K562 (cell line): ENCODE results near the gene DPP3. TPM values are rescaled to one million over a fixed set of nuclear protein-coding genes. Genes with fewer than 3 reads are reported as not detected.

Experiments used
- ATAC-seq: fragments of 200-7000 bp; cut with Tn5 transposase; 3 replicates; pipeline ENCODE4 v1.9.1; 2020; ENCODE audit warnings: moderate library complexity
- BruUV-seq: library from RNA; stranded (reverse); fragments of 400-500 nt; replicated peaks from 2 replicates; lab custom pipeline; 2021; lab: Mats Ljungman, UMichigan
- CTCF ChIA-PET: fragments of 300-600 bp; formaldehyde crosslinking; extraction: SDS; loops from one replicate; lab custom pipeline; 2021; ENCODE audit warnings: low intra/inter-chr PET ratio; lab: Yijun Ruan, JAX
- POLR2A ChIA-PET: fragments of 300-600, 350-650 bp; sonication (Branson Sonifier 250); formaldehyde crosslinking; extraction: SDS; loops from one replicate; lab custom pipeline; 2021; ENCODE audit warnings: antibody characterized with exemption, inconsistent platforms; lab: Yijun Ruan, JAX
- DNase-seq, 4 experiments: peaks; one replicate each; pipeline versions ENCODE4 v3.0.0 to v3.0.0-alpha.2; 2011 to 2018; ENCODE audit warnings: low spot score in 3 of 4, mixed read lengths in 3 of 4; ENCODE audit errors: extremely low read depth in 1 of 4
- FAIRE-seq: peaks from 2 replicates; lab custom pipeline; 2011; peaks lifted over from hg19 to GRCh38; lab: Jason Lieb, UNC
- H2AFZ ChIP-seq: 2 replicates; pipeline ENCODE4 v1.6.0; 2011; ENCODE audit warnings: low read depth, low read length, control low read depth, inconsistent platforms
- H3K27ac ChIP-seq: fragments of 200-600 bp; 3 replicates; pipeline ENCODE4 v1.8.0; 2011; ENCODE audit warnings: low read depth, mild to moderate bottlenecking, control low read depth, inconsistent platforms, low read length, moderate library complexity, mixed read lengths; ENCODE audit errors: extremely low read depth
- H3K27me3 ChIP-seq, 2 experiments: fragments of 300-600 bp in 1 of 2; 2 replicates in 1 of 2; 3 replicates in 1 of 2; pipeline versions ENCODE4 v1.6.0 to v1.8.0; 2011; ENCODE audit warnings: inconsistent platforms in 2 of 2, low read length in 2 of 2, mild to moderate bottlenecking in 1 of 2, mixed read lengths in 1 of 2, moderate library complexity in 1 of 2; ENCODE audit not compliant: control insufficient read depth in 2 of 2, insufficient read depth in 2 of 2
- H3K36me3 ChIP-seq: fragments of 300-600 bp; 3 replicates; pipeline ENCODE4 v1.8.0; 2011; ENCODE audit warnings: mild to moderate bottlenecking, low read length, inconsistent platforms; ENCODE audit not compliant: control insufficient read depth, insufficient read depth
- H3K4me1 ChIP-seq, 2 experiments: fragments of 200-600 bp in 1 of 2; replicated peaks in 1 of 2; 2 replicates in 1 of 2; 3 replicates in 1 of 2; pipeline versions ENCODE4 v1.5.1 to v1.8.0; 2011; ENCODE audit warnings: inconsistent platforms in 2 of 2, low read length in 2 of 2, mild to moderate bottlenecking in 1 of 2, mixed read lengths in 1 of 2, moderate library complexity in 1 of 2; ENCODE audit not compliant: control insufficient read depth in 2 of 2, insufficient read depth in 2 of 2
- H3K4me2 ChIP-seq: 2 replicates; pipeline ENCODE4 v1.6.1; 2011; ENCODE audit warnings: low read length, control low read depth, inconsistent platforms, mixed read lengths; ENCODE audit not compliant: insufficient read depth
- H3K4me3 ChIP-seq: fragments of 200-600 bp; sonication (generic), shearing (Covaris generic); 2 replicates; pipeline ENCODE4 v1.5.1; 2016; ENCODE audit warnings: control low read depth, inconsistent platforms
- H3K79me2 ChIP-seq: fragments of 200-600 bp; 3 replicates; pipeline ENCODE4 v1.8.0; 2011; ENCODE audit warnings: low read length, inconsistent platforms; ENCODE audit not compliant: control insufficient read depth, insufficient read depth
- H3K9ac ChIP-seq, 2 experiments: 2 replicates each; pipeline versions ENCODE4 v1.6.0 to v1.6.1; 2011; ENCODE audit warnings: low read depth in 2 of 2, low read length in 2 of 2, control low read depth in 1 of 2, inconsistent platforms in 1 of 2, mild to moderate bottlenecking in 1 of 2, mixed read lengths in 1 of 2; ENCODE audit not compliant: insufficient read depth in 1 of 2
- H3K9me1 ChIP-seq: one replicate; pipeline ENCODE4 v1.6.0; 2011; ENCODE audit warnings: inconsistent platforms, mild to moderate bottlenecking, low read length, moderate library complexity; ENCODE audit not compliant: control insufficient read depth, insufficient read depth
- H3K9me3 ChIP-seq: replicated peaks from 2 replicates; pipeline ENCODE4 v1.5.1; 2011; ENCODE audit warnings: low read depth, low read length, inconsistent platforms; ENCODE audit not compliant: control insufficient read depth, insufficient read depth
- H4K20me1 ChIP-seq: replicated peaks from 2 replicates; pipeline ENCODE4 v1.6.1; 2011; ENCODE audit warnings: low read length, inconsistent platforms, mixed read lengths; ENCODE audit not compliant: control insufficient read depth, insufficient read depth
- CBX1 ChIP-seq: sonication (generic); IDR thresholded peaks from 2 replicates; pipeline ENCODE4 v1.6.1; 2016; ENCODE audit warnings: antibody characterized with exemption, low read depth, mild to moderate bottlenecking
- MIER1 ChIP-seq: fragments of 450-650 bp; IDR thresholded peaks from 2 replicates; pipeline ENCODE4 v1.6.1; 2016; ENCODE audit warnings: antibody characterized with exemption, mild to moderate bottlenecking, low read depth
- PHF8 ChIP-seq: fragments of 200-600 bp; sonication (generic); IDR thresholded peaks from 2 replicates; pipeline ENCODE4 v1.6.1; 2012; ENCODE audit warnings: mixed run types, mild to moderate bottlenecking, inconsistent platforms, low read length, moderate library complexity, borderline replicate concordance
- POLR2G ChIP-seq: fragments of 200-400 bp; formaldehyde crosslinking; IDR thresholded peaks from 2 replicates; pipeline ENCODE4 v1.6.1; 2017; ENCODE audit warnings: low read depth, mild to moderate bottlenecking, antibody characterized with exemption, low read length, moderate library complexity
- ZKSCAN3 ChIP-seq: fragments of 250-450 bp; sonication (Bioruptor Pico); IDR thresholded peaks from 2 replicates; pipeline ENCODE4 v1.4.0; 2020
- WGBS: fragments of 100-300 bp; shearing (Covaris generic); methylation state at CpG from one replicate; pipeline ENCODE4 v1.1.6; 2016; ENCODE audit warnings: low coverage, mixed read lengths; ENCODE audit not compliant: insufficient coverage; ENCODE audit errors: missing lambda C conversion rate; 5-methylcytosine and 5-hydroxymethylcytosine counted together
- in situ Hi-C: fragments of 300-500 bp; cut with MboI; formaldehyde crosslinking; loops from 4 replicates; pipeline ENCODE4 v1.15.0; 2018; ENCODE audit warnings: inconsistent platforms, mixed read lengths
- intact Hi-C: fragments of 100-400 bp; cut with micrococcal nuclease; formaldehyde crosslinking; loops from 2 replicates; pipeline ENCODE4 v1.14.2; 2022
- polyA plus RNA-seq, 8 experiments: library from polyadenylated mRNA; depleted of rRNA in 4 of 8; stranded (reverse) in 5 of 8; unstranded in 3 of 8; fragments of >200 nt; fragmentation: Nextera tagmentation in 2 of 8; fragmentation: Illumina TruSeq in 1 of 8; extraction: Ambion mirVana in 2 of 8; extraction: Trizol in 1 of 8; gene quantifications; 2 replicates each; pipeline versions ENCODE4 v1.2.1 to v1.2.3, GENCODE V29; 2011 to 2014; ENCODE audit warnings: inconsistent platforms in 1 of 8, missing spikeins in 1 of 8
- total RNA-seq, 7 experiments: library from RNA; depleted of rRNA in 6 of 7; stranded (reverse); fragments of >200 nt in 6 of 7; fragmentation: Illumina TruSeq in 2 of 7; extraction: Trizol in 2 of 7; gene quantifications; 2 replicates each; pipeline versions ENCODE4 v1.2.1 to v1.2.3, GENCODE V29; 2011 to 2021; ENCODE audit warnings: low replicate concordance in 1 of 7
- TF ChIP-seq, protein P1 (sequence below): sonication (generic); formaldehyde crosslinking; IDR thresholded peaks from 2 replicates; pipeline ENCODE4 v1.4.0; 2020; ENCODE audit warnings: mild to moderate bottlenecking, missing genetic modification reagents

Gene DPP3
- total and polyA plus RNA-seq, 9 of the 15 experiments (the other 6 are each of a cell fraction or from before 2014, with no cell fraction given): 3.7 to 69.2 (median 43.3) TPM

DNA sequence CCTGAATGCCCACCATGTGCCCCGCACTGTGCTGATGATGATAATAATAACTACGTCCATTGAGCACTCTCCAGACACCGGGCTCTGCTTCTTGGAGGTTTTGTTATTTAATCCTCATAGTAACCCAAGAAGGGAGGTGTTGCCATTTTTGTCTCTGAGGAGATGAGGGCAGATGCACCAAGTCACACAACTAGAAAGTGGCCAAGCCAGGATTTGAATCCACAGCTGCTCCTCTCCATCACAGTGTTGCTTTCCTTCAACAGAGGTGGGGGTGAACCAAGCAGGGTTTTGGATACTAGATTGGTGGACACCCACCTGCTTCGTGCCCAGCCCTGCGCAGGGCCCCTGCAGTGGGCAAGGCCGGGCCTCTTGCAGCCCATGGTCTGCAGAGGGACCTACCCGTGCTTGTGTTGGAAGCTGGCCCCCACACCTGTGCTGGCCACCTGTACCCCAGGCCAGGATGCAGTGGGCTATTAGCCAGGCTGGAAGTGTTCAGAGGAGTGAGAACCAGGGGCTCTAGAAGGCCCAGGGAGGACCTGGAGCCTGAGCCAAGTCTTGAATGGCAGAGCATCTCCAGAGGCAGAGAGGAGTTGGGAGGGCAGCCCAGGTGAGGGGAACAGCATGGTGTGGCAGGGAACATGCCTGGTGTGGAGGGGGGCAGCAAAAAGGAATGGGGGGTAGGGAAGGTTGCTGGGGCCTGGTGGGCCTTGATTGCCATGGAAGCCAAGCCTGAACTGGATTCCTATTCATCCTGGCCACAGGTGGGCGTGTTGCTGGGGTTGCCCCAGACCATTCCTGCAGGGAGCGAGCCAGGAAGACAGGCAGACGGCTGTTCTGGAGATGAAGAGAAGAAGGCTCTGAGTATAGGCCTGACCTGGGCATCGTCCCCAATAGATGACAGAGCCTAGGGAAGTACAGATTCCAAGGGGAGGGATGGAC lies 2.7 kb upstream of the DPP3 start:
- intact Hi-C loops: no loop called here
- H3K9me1 ChIP-seq: no peaks in the 10 kb centered on the region
- no peak overlapping the region for H3K4me2 ChIP-seq
- H3K27ac ChIP-seq: no peak overlapping the region
- H3K27me3 ChIP-seq: no peaks in the 10 kb centered on the region
- H3K4me1 ChIP-seq: peaks cover 3 to 34% of the 10 kb centered on the region in 2 experiments; a peak in 4 of 5 replicates
- ATAC-seq: no peak
- WGBS: 71% methylated on average over 11 of the region's 11 CpGs
- ChIA-PET CTCF (interaction anchor here (2.0 to 4.2 kb wide), 2 partner anchors 70 to 91 kb away, joined by 5 to 50 read pairs; no protein-coding TSS in a partner anchor), POLR2A (no interaction called here)
- peaks cover 7% of the 10 kb centered on the region; the same call in 2 of the 3 replicates for H3K36me3 ChIP-seq
- peak; percentile 43; the same call in 1 of the 2 replicates for TF ChIP-seq POLR2G
- TF ChIP-seq, protein P1, sequence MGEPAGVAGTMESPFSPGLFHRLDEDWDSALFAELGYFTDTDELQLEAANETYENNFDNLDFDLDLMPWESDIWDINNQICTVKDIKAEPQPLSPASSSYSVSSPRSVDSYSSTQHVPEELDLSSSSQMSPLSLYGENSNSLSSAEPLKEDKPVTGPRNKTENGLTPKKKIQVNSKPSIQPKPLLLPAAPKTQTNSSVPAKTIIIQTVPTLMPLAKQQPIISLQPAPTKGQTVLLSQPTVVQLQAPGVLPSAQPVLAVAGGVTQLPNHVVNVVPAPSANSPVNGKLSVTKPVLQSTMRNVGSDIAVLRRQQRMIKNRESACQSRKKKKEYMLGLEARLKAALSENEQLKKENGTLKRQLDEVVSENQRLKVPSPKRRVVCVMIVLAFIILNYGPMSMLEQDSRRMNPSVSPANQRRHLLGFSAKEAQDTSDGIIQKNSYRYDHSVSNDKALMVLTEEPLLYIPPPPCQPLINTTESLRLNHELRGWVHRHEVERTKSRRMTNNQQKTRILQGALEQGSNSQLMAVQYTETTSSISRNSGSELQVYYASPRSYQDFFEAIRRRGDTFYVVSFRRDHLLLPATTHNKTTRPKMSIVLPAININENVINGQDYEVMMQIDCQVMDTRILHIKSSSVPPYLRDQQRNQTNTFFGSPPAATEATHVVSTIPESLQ (CRISPR knock-in tag): no peak
- TF ChIP-seq ZKSCAN3: no peak
- TF ChIP-seq PHF8: no peak
- no peak for TF ChIP-seq CBX1
- TF ChIP-seq MIER1: no peak
- H3K9ac ChIP-seq: no peak overlapping the region
- no peaks in the 10 kb centered on the region for H3K9me3 ChIP-seq
- H3K79me2 ChIP-seq: peaks cover 12% of the 10 kb centered on the region; the same call in 2 of the 3 replicates
- DNase-seq: no peak
- no peak overlapping the region for H2AFZ ChIP-seq
- H4K20me1 ChIP-seq: peaks cover 9% of the 10 kb centered on the region; the same call in 1 of the 2 replicates
- no TSS peak for BruUV-seq
- no peak overlapping the region for H3K4me3 ChIP-seq
- FAIRE-seq: no peak
- in situ Hi-C loops: no loop called here
